Right lobe of liver (tissue), 6 donors: ENCODE measurements around the gene CLINT1. TPM values are rescaled to one million over a fixed set of nuclear protein-coding genes. Genes with fewer than 3 reads are reported as not detected.
A peak's percentile ranks its signal among the peaks of the same experiment; 100 is the strongest.

ENCODE experiments used
- ATAC-seq, 4 donors: fragments of 200-7000 bp; cut with Tn5 transposase; one replicate each; pipeline ENCODE4 v1.9.1; 2020; ENCODE audit warnings: mild to moderate bottlenecking in 4 of 4, moderate library complexity in 4 of 4
- DNase-seq, 3 donors: peaks; one replicate each; pipeline ENCODE4 v3.0.0-alpha.2; 2020
- H3K27ac ChIP-seq, 3 donors: fragments of 200-600 bp; one replicate each; pipeline ENCODE4 v1.8.0; 2022
- H3K27me3 ChIP-seq, 2 donors: fragments of 200-600 bp; one replicate each; pipeline ENCODE4 v1.8.0; 2022
- H3K36me3 ChIP-seq, 4 donors: fragments of 200-600 bp; sonication (generic) in 1 of 4; one replicate each; pipeline versions ENCODE4 v1.5.1 to v1.8.0; 2017 to 2022; ENCODE audit warnings: control low read depth in 1 of 4
- H3K4me1 ChIP-seq, 4 donors: fragments of 200-600 bp; sonication (generic) in 1 of 4; one replicate each; pipeline versions ENCODE4 v1.5.1 to v1.8.0; 2017 to 2022; ENCODE audit warnings: control low read depth in 1 of 4
- H3K4me3 ChIP-seq, 3 donors: fragments of 200-600 bp; one replicate each; pipeline ENCODE4 v1.8.0; 2022
- H3K9me3 ChIP-seq, 4 donors: fragments of 200-600 bp; sonication (generic) in 1 of 4; one replicate each; pipeline versions ENCODE4 v1.5.1 to v1.8.0; 2017 to 2022; ENCODE audit warnings: control low read depth in 1 of 4
- POLR2A ChIP-seq: fragments of 450-650 bp; IDR thresholded peaks from one replicate; pipeline ENCODE4 v1.6.1; 2017; ENCODE audit warnings: antibody characterized with exemption, mild to moderate bottlenecking
- WGBS: methylation state at CpG from one replicate; pipeline ENCODE4 v1.1.6; 2018; ENCODE audit warnings: low coverage, low lambda C conversion rate; ENCODE audit not compliant: insufficient coverage; ENCODE audit errors: missing lambda C conversion rate; 5-methylcytosine and 5-hydroxymethylcytosine counted together
- intact Hi-C, 2 donors: fragments of 100-400 bp; cut with DNase I; formaldehyde crosslinking; loops; one replicate each; pipeline versions ENCODE4 v1.11.2 to v1.14.1; 2022
- total RNA-seq, 6 experiments: library from RNA; depleted of rRNA in 2 of 6; stranded (reverse); fragments of >200 nt in 2 of 6; fragmentation: NEBNext Ultra II Directional in 3 of 6; extraction: Animal tissue kit (Norgen Biotek cat#: 25700) in 3 of 6; gene quantifications; one replicate each; pipeline versions ENCODE4 v1.1.0 to v1.2.4, GENCODE V29; 2016 to 2023
- TF ChIP-seq, protein P1 (sequence below), 4 donors: fragments of 200-600 bp in 3 of 4; fragments of 450-650 bp in 1 of 4; IDR thresholded peaks; one replicate each; pipeline versions ENCODE4 v1.5.1 to v1.8.0; 2016 to 2022; ENCODE audit warnings: antibody characterized with exemption in 4 of 4, mild to moderate bottlenecking in 2 of 4
- donor health status: DM: no; HTN: yes; CAD: no.
- donor health status: DM: no; HTN: no; CAD: no.
- donor health status: DM: no; HTN: no; CAD: no.
- donor health status: DM: no; HTN: yes; CAD: no.
- donor health status: DM: no; HTN: yes; CAD: no.

The CLINT1 gene
- total RNA-seq, 6 experiments from 2014 or later = 49.2 to 62.2 (median 51.8) TPM

DNA sequence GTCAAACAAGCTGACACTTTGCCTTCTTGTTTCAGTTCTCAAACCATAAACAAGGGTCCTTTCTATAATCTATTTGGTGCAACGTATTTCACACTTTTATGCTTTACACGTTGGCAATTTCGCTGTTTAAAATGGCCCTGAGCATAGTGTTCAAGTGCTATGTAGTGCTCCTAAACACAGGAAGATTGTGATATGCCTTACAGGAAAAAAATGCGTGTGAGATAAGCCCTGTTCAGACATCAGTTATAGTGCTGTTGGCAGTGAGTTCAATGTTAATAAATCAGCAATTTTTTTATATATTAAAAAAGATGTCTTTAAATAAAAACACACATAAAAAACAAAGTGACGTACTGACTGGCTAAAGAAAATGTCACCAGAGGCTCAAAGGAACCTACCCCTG is 23.9 kb downstream of the CLINT1 start:
- no peaks in the 10 kb centered on the region for H3K36me3 ChIP-seq
- DNase-seq (no peak), ATAC-seq (no peak)
- no peak overlapping the region for H3K4me3 ChIP-seq
- no peak for TF ChIP-seq POLR2A
- TF ChIP-seq, protein P1, sequence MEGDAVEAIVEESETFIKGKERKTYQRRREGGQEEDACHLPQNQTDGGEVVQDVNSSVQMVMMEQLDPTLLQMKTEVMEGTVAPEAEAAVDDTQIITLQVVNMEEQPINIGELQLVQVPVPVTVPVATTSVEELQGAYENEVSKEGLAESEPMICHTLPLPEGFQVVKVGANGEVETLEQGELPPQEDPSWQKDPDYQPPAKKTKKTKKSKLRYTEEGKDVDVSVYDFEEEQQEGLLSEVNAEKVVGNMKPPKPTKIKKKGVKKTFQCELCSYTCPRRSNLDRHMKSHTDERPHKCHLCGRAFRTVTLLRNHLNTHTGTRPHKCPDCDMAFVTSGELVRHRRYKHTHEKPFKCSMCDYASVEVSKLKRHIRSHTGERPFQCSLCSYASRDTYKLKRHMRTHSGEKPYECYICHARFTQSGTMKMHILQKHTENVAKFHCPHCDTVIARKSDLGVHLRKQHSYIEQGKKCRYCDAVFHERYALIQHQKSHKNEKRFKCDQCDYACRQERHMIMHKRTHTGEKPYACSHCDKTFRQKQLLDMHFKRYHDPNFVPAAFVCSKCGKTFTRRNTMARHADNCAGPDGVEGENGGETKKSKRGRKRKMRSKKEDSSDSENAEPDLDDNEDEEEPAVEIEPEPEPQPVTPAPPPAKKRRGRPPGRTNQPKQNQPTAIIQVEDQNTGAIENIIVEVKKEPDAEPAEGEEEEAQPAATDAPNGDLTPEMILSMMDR (IDR thresholded peaks at IDR 0.05) = no peak
- no peaks in the 10 kb centered on the region for H3K27me3 ChIP-seq
- peaks cover 0 to 23% (median 9%) of the 10 kb centered on the region in 4 donors for H3K4me1 ChIP-seq
- intact Hi-C loops = no loop called here
- 44% methylated on average over 5 of the region's 5 CpGs for WGBS
- no peak overlapping the region for H3K27ac ChIP-seq
- no peaks in the 10 kb centered on the region for H3K9me3 ChIP-seq

DNA sequence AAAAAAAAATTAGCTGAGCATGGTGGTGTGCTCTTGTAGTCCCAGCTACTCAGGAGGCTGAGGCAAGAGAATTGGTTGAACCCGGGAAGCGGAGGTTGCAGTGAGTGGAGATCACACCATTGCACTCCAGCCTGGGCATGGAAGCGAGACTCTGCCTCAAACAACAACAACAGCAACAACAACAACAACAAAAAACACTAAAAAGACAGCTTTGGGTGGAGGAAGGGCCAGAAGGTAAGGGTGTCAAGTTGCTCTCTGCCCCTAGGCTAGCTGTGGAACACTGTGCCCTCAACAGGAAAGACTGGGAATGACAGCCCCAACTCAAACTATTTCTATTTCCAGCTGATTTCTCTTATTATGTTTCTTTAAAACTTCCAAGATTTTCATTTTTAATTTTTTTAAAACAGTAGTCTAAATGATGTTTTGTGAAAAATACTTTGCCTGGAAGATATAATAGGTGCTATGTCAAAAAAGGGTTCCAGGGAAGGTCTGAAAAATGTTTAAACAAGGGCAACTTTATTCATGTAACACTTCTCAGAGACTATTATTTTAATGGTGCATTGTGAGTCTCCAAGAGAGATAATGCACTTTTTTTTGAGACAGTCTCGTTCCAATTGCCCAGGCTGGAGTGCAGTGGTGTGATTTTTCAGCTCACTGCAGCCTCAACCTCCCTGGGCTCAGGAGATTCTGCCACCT is 29.9 kb downstream of the CLINT1 start:
- ATAC-seq (peak; percentile 47 to 70 (median 62)), DNase-seq (no peak)
- TF ChIP-seq, protein P1 (IDR thresholded peaks at IDR 0.05) = peak; percentile 17 to 42 (median 24)
- no peak for TF ChIP-seq POLR2A
- intact Hi-C loops = no loop called here
- WGBS = 89% methylated on average over 4 of the region's 4 CpGs
- no peaks in the 10 kb centered on the region for H3K9me3 ChIP-seq
- H3K4me1 ChIP-seq = peaks cover 0 to 33% (median 13%) of the 10 kb centered on the region in 4 donors
- no peak overlapping the region for H3K27ac ChIP-seq
- H3K27me3 ChIP-seq = no peaks in the 10 kb centered on the region
- no peak overlapping the region for H3K4me3 ChIP-seq
- H3K36me3 ChIP-seq = no peaks in the 10 kb centered on the region

DNA sequence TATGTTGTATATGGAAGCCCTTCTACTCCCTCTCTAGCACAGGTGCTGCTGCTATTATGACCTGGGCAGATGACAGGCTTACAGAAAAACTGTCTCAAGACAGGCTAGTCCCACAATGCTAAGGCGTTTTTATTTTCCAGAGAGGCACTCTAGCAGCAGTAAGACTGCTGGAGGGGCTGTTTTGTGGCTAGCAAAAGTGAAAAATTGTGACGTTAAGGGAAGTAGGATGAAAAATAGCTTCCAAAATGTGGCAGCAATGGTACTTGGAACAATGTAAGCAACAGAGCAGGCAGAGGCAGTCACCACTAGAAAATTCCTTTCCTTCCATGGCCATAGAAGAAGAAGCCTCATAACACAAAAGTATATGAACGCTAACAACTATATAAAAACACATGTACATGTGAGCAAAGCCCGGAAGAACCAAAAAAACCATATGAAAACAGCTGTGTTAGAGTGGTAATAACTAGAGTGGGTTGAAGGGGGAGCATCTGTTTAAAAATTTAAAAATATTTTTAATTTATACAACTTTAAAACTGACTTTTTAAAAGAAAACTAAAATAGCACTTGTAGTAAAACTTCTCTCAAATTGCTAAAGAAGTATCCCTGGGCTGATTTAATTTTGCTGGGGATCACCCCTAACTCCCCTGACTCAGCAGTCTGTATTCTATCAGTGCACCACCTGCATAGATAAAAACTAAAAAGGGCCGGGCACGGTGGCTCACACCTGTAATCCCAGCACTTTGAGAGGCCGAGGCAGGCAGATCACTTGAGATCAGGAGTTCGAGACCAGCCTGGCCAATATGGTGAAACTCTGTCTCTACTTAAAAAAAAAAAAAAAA is 30.6 kb downstream of the CLINT1 start:
- peak in 1 of 4 donors; percentile 8 for ATAC-seq
- H3K9me3 ChIP-seq = no peaks in the 10 kb centered on the region
- TF ChIP-seq POLR2A = no peak
- H3K27me3 ChIP-seq = no peaks in the 10 kb centered on the region
- no peaks in the 10 kb centered on the region for H3K36me3 ChIP-seq
- H3K4me3 ChIP-seq = no peak overlapping the region
- DNase-seq = no peak
- intact Hi-C loops = no loop called here
- H3K27ac ChIP-seq = peak overlapping the region in 1 of 3 donors; percentile 20
- WGBS = 32% methylated on average over 6 of the region's 8 CpGs
- H3K4me1 ChIP-seq = peaks cover 0 to 35% (median 12%) of the 10 kb centered on the region in 4 donors

DNA sequence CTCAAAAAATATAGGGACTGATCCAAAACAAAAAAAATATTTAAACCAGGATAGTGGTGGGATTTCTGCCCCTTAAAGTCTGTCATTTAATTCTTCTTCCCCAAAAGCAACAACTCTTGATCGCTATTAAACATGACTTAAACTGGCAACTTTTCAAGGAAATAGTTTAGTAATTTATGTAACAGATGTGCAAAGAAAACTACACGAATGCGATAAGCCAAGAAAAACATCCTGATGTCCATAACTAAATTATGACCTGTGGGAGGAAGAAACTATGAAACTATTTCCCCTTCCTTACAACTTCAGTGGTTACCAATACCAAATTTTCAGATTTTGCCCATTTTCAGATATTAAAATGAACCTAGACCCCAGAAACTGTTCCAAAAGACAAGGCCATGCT is 31.5 kb downstream of the CLINT1 start:
- intact Hi-C loops = no loop called here
- WGBS = 20% methylated on average over 3 of the region's 3 CpGs
- ATAC-seq (peak in 1 of 4 donors; percentile 19), DNase-seq (no peak)
- Histone ChIP-seq H3K36me3 (no peaks in the 10 kb centered on the region), H3K27me3 (no peaks in the 10 kb centered on the region), H3K27ac (no peak overlapping the region), H3K9me3 (no peaks in the 10 kb centered on the region), H3K4me1 (peaks cover 0 to 44% (median 12%) of the 10 kb centered on the region in 4 donors), H3K4me3 (no peak overlapping the region)
- TF ChIP-seq POLR2A = no peak
- TF ChIP-seq, protein P1 (IDR thresholded peaks at IDR 0.05) = no peak

DNA sequence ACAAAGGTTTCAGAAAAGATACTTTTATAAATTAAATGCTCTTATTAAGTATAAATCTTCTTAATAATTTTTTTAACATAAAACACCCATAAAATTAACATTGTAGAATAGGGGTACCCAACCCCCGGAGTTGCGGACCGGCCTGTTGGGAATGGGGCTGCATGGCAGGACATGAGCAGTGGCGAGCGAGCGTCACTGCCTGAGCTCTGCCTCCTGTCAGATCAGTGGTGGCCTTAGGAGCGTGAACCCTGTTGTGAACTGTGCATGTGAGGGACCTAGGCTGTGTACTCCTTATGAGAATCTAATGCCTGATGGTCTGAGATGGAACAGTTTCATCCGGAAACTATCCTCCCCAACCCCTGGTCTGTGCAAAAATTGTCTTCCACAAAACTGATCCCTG is 35.3 kb downstream of the CLINT1 start:
- Histone ChIP-seq H3K27ac (no peak overlapping the region), H3K9me3 (no peaks in the 10 kb centered on the region), H3K4me1 (peaks cover 0 to 66% (median 23%) of the 10 kb centered on the region in 4 donors), H3K36me3 (no peaks in the 10 kb centered on the region), H3K27me3 (no peaks in the 10 kb centered on the region), H3K4me3 (no peak overlapping the region)
- TF ChIP-seq, protein P1 (IDR thresholded peaks at IDR 0.05) = no peak
- TF ChIP-seq POLR2A = no peak
- ATAC-seq (peak; percentile 56 to 83 (median 79)), DNase-seq (peak in 1 of 3 donors; percentile 60)
- 48% methylated on average over 8 of the region's 8 CpGs for WGBS
- intact Hi-C loops = no loop called here
